Right renal pelvis (tissue), 4 donors: ENCODE measurements around the gene NCOA4. TPM values are rescaled to one million over a fixed set of nuclear protein-coding genes. Genes with fewer than 3 reads are reported as not detected.
A peak's percentile ranks its signal among the peaks of the same experiment; 100 is the strongest.
"Not testable (repeated sequence)": the region's sequence is repeated elsewhere in the genome, so short reads cannot be mapped to it uniquely, and the experiment has no call there.

Experiments
- DNase-seq, 4 donors: peaks; one replicate each; pipeline ENCODE4 v3.0.0-alpha.2; 2013; ENCODE audit warnings: low read depth in 4 of 4, low spot score in 3 of 4, missing footprints in 1 of 4
- polyA plus RNA-seq, 4 donors: library from polyadenylated mRNA; unstranded; fragments of 120-200 nt; gene quantifications; one replicate each; pipeline ENCODE4 v1.2.1, GENCODE V29; 2013; ENCODE audit not compliant: insufficient read length in 4 of 4

Gene NCOA4
- polyA plus RNA-seq, 4 donors = 192 to 254 (median 234) TPM

DNA sequence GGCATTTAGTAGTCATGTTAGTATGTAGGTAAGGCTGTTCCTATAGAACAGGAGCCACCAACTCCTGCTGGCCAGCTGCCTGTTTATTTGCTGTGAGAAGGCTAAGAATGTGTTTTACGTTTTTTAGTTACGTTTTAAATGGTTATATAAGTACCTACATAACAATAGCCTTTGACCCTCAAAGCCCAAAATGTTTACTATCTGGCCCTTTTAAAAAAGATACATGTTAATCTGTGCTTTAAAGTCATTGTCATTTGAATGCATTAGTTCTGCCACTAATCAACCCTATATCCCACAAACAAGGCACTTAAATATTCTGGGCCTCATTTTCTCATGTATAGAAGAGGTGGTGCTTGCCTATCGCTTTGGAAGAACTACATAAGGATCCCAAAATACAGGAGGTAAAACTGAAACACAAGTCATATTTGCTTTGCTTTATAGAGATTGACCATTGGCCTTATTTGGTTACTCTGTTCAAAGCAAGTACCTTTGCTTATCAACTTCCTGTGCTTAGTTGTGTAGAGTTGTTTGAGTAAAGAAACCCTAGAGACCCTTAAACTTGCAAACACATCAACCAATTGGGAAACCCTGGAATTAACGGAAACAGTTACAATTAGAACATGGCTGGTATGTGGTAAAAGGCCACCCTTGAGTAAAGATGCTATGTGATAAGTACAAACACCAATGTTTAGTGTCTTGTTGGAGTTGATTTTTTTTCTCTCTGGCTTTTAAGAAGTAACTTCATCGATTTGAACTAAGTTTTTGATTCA lies 32.2 kb downstream of the NCOA4 start:
- no peak for DNase-seq

DNA sequence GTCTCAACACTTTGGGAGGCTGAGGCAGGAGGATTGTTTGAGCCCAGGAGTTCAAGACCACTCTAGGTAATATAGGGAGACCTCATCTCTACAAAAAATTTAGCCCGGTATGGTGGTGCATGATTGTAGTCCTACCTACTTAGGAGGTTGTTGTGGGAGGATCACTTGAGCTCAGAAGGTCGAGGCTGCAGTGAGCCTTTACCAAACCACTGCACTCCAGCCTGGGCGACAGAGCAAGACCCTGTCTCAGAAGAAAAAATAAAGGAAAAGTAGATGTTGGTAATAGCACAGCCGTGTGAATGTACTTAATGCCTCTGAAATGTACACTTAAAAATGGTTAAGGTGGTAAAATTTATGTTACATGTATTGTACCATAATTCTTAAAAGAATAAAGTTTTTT lies 32.9 kb downstream of the NCOA4 start:
- DNase-seq = no peak

DNA sequence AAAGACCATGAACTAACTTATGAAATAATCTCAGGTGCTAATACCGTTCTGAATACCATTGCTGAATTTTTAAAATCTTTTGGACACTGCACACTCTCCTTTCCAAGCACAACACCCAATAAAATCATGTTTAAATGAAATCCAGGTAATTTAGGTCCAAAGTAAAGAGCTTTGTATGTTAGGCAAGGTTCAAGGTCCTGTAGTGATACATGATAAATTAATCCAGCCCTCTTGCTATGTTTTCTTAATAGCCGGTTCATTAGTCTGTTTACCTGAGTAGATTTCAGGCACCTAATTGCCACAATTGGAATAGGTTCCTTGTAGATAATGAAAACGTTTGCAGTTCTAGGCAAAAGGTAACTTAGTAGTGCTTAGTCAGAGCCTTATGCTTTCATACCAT lies 44.8 kb downstream of the NCOA4 start:
- DNase-seq = not testable (repeated sequence)

DNA sequence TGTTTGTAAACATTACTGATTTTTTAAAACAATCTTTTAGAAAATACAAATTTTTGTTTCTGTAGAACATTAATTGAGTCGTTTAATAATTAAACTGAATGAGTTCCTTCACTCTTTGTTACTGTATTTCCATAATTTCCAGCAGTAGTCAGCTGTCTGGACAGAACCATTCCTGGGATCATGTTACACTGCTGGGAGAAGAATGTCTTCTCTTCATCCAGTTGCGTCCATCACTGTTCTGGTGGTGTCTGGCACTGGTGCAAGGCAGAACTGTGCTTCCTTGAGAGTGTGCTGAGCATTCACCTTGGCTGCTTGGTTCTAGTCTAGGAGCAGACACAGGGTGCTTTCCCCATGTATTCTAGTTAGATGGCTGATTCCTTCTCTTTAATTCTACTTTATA lies 46.0 kb downstream of the NCOA4 start:
- not testable (repeated sequence) for DNase-seq

DNA sequence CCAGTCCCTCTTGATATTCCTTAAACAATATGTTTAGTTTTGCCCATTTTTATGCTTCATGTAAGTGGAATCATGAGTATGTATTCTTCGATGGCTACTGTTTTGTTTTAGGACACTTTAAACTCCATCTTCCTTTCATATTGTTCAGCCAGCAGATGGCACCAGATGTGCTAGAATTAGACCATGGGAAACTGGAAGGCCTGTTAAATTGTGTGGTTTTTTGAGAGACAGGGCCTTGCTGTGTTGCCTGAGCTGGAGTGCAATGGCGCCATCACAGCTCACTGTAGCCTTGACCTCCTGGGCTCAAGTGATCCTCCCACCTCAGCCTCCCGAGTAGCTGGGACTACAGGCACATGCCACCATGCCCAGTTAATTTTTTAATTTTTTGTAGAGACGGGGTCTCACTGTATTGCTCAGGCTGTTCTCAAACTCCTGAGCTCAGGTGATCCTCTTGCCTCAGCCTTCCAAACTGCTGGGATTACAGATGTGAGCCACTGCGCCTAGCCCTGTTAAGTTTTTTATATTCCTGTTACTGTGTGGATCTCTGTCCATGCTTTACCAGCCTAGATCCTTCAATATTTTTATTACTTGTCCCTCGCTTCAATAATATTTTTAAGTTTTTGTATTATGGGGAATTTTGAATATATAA lies 46.8 kb downstream of the NCOA4 start:
- DNase-seq = peak in 1 of 4 donors; percentile 22

DNA sequence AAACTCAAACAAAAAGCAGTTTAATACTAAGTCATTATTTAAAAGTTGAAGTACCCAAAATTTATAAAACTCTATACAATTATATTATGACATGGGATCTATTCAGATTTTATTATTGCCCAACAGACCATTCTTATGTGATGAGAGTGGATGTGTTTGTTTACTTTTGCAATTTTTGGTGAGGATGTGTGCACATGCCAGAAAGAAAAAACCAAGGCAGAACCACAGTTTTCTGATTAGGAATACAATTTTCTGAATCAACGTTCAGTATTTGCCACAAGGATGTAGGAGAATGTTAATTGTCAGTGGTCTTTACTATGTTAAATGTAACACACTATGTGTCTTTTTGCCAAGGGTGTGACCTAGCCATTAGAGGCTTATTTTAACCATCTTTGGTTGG lies 49.1 kb downstream of the NCOA4 start:
- not testable (repeated sequence) for DNase-seq

- not testable (repeated sequence) for DNase-seq
These were observed 51.9 kb downstream of the NCOA4 start for GRCh38 chr10:45978554-45978953.

- not testable (repeated sequence) for DNase-seq
These were observed 56.4 kb downstream of the NCOA4 start for GRCh38 chr10:45974041-45974440.

GRCh38 chr10:45972813-45973169 lies 57.6 kb downstream of the NCOA4 start:
- DNase-seq = not testable (repeated sequence)

DNA sequence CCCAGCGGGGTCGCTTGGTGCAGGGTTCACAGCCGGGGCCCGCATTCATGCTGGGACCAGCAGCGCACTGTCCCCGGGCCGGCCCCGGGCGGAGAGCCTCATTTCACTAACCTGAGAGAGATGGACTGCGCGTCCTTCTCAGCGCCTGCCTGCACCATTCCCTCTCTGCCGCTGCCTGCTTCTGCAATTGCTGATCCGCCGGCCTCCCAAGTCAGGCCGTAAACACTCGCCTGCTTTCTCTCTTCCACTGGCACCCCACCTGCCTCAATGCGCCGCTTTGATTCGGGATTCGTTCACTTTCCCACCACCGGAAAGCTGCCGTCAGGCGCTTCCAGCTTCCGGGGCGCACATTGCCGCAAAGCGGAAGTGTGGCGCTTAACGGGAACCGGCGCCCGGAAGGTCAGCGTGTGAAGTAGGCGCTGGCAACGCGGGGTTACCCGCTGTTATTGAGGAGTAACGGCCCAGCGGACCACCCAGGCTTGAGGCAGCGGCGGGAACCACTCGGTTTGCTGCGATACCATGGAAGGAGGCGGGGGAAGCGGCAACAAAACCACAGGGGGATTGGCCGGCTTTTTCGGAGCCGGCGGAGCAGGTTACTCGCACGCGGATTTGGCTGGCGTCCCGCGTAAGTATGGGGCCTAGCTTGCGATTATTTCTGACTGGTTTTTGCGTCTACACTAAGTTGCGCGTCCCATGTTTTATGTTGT lies 58.2 kb downstream of the NCOA4 start, which contains the start of gene TIMM23:
Gene TIMM23, plus strand, starts transcription at position 384 of the 707 bp plus-strand sequence. Its CDS starts 136 bp downstream, at position 520.
- DNase-seq = peak; percentile 68 to 77 (median 74)

DNA sequence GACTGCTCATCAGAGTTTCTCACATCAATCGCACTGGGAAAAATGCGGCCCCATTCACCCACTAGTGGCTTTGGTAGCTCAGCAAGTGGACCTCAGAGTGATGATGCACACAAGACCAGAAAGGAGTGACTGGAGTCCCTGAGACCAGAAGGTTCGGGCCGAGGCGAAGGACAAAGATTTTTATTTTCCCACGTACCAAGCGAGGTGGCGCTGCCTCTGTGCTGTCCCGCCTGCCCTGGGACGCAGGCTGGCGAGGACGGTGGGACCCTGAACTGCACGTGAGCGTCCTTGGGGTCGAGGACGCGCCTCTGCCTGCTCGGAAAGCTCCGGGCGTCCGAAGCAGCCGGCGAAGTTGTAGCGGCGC lies 58.7 kb downstream of the NCOA4 start:
- DNase-seq = not testable (repeated sequence)

DNA sequence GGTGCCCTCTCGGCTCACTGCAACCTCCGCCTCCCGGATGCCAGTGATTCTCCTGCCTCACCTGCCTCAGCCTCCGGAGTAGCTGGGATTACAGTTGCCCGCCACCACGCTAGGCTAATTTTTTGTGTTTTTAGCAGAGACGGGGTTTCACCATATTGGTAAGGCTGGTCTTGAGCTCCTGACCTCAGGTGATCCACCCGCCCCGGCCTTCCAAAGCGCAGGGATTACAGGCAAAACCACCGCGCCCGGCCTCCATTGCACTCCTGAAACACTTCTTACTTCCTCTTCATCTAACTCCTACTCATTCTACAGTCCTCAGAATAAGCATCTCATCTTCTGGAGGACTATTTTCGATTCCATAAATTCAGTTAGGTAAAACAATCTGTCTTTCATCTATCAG lies 59.4 kb downstream of the NCOA4 start:
- not testable (repeated sequence) for DNase-seq

- not testable (repeated sequence) for DNase-seq
These were observed 67.6 kb downstream of the NCOA4 start for GRCh38 chr10:45962686-45963452.

- not testable (repeated sequence) for DNase-seq
These were observed 72.5 kb downstream of the NCOA4 start for GRCh38 chr10:45957928-45958327.

DNA sequence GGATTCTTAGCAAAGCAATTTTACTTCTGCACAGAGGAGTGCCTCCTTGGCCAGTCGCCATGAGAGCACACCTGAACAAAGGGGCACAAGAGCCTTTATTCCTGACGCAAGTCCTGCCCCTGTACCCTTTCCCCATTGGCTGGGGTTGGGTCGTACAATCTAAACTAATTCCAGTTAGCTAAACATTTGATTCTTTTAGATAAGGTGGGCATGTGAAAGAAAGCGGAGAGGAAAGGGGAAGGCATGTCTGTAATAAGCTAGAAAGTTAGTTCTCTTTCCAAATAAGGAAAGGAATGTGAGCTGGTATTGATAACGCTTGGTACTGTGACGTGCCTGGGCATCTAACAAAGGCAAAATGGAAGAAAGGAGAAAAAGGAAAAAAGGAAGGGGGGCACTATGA lies 73.8 kb downstream of the NCOA4 start:
- not testable (repeated sequence) for DNase-seq

Other genes with a start within 250 kb of the NCOA4 start
- 10 to 100 TPM; 27.8 to 46.3 (median 32.8) TPM for gene AGAP4, start 183.1 kb downstream of the NCOA4 start, polyA plus RNA-seq
- 10 to 100 TPM; 66.1 to 73.2 (median 68.1) TPM for gene TIMM23, start 58.1 kb downstream of the NCOA4 start, polyA plus RNA-seq
- not detected for gene MSMB, start 15.6 kb upstream of the NCOA4 start, polyA plus RNA-seq